ENCODE results near the gene POU2F1.

- TF ChIP-seq, protein P1, sequence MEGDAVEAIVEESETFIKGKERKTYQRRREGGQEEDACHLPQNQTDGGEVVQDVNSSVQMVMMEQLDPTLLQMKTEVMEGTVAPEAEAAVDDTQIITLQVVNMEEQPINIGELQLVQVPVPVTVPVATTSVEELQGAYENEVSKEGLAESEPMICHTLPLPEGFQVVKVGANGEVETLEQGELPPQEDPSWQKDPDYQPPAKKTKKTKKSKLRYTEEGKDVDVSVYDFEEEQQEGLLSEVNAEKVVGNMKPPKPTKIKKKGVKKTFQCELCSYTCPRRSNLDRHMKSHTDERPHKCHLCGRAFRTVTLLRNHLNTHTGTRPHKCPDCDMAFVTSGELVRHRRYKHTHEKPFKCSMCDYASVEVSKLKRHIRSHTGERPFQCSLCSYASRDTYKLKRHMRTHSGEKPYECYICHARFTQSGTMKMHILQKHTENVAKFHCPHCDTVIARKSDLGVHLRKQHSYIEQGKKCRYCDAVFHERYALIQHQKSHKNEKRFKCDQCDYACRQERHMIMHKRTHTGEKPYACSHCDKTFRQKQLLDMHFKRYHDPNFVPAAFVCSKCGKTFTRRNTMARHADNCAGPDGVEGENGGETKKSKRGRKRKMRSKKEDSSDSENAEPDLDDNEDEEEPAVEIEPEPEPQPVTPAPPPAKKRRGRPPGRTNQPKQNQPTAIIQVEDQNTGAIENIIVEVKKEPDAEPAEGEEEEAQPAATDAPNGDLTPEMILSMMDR (IDR thresholded peaks at IDR 0.05; ENCODE audit: low read depth, low read length, missing input control): no peak
- TF ChIP-seq, protein P2, sequence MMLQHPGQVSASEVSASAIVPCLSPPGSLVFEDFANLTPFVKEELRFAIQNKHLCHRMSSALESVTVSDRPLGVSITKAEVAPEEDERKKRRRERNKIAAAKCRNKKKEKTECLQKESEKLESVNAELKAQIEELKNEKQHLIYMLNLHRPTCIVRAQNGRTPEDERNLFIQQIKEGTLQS (IDR thresholded peaks at IDR 0.05): no peak
- TF ChIP-seq SP1 (IDR thresholded peaks at IDR 0.05) (no peak), YY1 (IDR thresholded peaks at IDR 0.05) (no peak), RAD21 (IDR thresholded peaks at IDR 0.05) (no peak), EGR1 (IDR thresholded peaks at IDR 0.05; ENCODE audit: low read depth in 2 of 2) (no peak), JUND (IDR thresholded peaks at IDR 0.05) (no peak), TAF1 (conservative IDR thresholded peaks at IDR 0.05) (no peak)
- TF ChIP-seq, protein P3, sequence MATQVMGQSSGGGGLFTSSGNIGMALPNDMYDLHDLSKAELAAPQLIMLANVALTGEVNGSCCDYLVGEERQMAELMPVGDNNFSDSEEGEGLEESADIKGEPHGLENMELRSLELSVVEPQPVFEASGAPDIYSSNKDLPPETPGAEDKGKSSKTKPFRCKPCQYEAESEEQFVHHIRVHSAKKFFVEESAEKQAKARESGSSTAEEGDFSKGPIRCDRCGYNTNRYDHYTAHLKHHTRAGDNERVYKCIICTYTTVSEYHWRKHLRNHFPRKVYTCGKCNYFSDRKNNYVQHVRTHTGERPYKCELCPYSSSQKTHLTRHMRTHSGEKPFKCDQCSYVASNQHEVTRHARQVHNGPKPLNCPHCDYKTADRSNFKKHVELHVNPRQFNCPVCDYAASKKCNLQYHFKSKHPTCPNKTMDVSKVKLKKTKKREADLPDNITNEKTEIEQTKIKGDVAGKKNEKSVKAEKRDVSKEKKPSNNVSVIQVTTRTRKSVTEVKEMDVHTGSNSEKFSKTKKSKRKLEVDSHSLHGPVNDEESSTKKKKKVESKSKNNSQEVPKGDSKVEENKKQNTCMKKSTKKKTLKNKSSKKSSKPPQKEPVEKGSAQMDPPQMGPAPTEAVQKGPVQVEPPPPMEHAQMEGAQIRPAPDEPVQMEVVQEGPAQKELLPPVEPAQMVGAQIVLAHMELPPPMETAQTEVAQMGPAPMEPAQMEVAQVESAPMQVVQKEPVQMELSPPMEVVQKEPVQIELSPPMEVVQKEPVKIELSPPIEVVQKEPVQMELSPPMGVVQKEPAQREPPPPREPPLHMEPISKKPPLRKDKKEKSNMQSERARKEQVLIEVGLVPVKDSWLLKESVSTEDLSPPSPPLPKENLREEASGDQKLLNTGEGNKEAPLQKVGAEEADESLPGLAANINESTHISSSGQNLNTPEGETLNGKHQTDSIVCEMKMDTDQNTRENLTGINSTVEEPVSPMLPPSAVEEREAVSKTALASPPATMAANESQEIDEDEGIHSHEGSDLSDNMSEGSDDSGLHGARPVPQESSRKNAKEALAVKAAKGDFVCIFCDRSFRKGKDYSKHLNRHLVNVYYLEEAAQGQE (IDR thresholded peaks at IDR 0.05): no peak
Measured at GRCh38 chr1:167442854-167443565, 222.3 kb downstream of the POU2F1 start.
